GM18868 (cell line): ENCODE data around the gene KRT5.
"Not testable (repeated sequence)": the region's sequence is repeated elsewhere in the genome, so short reads cannot be mapped to it uniquely, and the experiment has no call there.

Source experiments
- ATAC-seq: cut with Tn5 transposase; IDR thresholded peaks from one replicate; pipeline ENCODE4 v1.9.1; 2021; ENCODE audit warnings: mild to moderate bottlenecking, moderate library complexity; ENCODE audit not compliant: unreplicated experiment

KRT5 gene

DNA sequence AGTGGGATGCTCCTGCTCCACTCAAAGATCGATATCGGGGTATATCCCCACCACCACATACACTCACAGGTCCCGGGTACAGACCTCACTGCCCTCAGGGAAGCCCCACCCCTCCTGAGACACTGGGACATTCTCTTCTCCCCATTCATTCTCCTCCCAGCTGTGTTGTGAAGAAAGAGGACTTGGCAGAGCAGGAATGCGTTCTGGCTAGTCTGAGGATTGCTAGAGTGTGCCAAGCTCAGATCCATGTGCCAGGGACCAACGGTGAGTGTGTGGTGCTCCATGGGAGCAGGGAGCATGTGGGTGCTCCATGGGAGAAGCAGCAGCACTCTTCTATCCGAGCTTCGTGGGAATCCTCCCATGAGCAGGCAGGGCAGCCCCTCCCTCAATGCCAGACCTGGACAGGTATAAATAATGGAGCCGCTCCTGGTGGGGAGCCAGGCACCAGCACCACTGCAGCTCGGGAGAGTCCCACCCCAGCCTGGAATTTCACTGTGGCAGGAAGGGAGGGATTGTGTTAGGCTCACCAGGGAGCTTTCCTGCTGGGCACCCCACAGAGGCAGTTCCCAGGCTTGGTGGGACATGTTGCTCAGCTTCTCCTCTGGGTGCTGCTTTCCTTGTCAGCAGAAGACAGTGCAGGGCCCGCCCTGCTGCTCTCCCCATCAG is 2.3 kb upstream of the KRT5 start:
- no peak for ATAC-seq

DNA sequence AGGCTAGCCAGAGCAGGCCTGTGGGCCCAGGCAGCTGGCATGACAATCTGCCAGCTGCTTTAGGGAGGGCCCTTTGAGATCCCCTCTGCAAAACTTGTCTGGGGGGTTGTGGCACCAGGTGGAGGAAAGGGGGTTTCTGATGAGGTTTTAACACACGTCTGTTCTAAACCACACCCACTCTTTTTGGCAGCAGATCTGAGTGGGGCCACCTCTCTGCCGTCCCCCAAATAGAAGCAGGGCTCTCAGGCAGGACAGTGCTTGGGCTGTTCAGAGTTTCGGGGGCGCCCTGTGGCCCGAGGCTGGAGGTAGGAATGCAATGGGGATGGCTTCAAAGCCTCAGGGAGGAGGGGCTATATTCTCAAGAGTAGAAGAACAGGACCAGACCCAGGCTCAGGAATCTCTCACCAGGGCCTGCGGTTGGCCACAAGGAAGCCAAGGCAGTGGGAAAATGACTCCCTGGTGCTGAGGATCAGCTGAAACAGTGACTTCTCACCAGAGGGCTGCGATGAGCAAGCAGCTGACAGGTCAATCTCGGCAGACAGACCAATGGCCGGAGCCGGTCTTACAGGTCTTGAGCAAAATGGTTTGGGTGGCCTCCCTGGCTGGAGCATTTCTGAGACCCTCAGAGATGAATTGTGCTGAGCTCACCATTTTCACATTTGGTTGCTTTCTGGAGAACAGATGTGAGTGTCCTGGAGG is 1.5 kb upstream of the KRT5 start:
- no peak for ATAC-seq

DNA sequence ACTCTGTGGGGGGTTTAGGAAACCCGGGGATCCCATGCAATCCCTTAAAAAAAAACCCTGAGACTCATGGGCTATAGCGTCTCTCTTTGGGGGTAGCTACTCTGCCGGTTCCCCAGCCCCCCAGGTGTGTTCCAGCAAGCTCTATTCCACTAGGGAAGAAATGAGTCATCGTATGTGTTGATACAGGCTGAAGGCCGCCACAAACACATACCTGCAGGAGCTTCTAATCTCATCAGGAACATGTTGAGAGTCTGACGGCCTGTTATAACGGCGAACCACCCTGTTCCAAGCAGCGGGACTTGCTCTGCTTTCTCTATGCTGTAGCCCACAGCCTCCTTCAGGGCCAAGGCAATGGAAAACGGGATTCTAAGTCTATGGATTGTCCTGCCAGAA is 977 bp upstream of the KRT5 start:
- ATAC-seq: no peak

DNA sequence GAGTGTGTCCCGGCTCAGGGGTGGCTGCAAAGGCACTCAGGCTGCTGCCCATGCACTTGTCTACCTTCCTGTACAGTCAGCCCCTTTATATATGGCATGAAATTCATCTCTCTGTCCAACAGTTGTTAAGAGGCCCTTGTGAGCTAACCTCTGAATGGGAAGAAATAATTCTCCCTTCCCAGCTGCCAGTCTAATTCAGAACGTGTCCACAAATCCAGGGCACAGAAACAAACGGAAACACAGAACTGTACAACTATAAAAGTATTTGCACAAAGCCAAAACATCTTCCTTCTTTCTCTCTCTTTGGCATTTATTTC is 849 bp downstream of the KRT5 start:
- no peak for ATAC-seq

DNA sequence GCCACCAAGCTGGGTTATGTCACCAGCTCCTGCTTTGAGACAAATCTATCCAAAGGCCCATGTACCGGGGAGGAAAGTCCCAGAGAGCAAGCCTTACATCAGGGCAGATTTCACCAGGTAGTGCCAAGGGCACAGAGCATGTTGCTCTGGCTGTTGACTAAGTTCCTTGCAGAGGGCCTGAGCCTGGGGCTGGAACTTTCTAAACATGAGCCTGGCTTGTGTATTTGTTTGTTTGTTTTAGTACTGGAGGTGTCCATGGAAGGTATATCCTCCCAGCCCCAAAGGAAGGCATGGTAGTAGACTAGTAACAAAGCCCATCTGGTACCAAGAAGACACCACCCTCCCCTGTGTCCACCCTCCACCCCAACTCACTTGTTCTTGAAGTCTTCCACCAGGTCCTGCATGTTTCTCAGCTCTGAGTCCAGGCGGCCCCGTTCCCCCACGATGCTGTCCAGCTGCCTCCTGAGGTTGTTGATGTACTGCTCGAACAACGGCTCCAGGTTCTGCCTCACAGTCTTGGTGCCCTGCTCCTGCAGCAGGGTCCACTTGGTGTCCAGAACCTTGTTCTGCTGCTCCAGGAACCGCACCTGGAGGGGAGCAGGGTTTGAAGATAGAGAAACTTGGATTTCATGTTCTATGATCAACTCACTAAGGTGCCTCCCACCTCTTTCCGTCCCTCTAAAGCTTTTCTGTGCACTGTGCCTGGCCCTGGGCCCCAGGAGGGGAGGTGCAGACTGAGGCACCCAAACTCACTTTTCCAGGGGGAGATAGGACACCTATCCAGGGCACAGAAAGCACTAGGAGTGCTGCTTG is 1.4 kb downstream of the KRT5 start:
- no peak for ATAC-seq

DNA sequence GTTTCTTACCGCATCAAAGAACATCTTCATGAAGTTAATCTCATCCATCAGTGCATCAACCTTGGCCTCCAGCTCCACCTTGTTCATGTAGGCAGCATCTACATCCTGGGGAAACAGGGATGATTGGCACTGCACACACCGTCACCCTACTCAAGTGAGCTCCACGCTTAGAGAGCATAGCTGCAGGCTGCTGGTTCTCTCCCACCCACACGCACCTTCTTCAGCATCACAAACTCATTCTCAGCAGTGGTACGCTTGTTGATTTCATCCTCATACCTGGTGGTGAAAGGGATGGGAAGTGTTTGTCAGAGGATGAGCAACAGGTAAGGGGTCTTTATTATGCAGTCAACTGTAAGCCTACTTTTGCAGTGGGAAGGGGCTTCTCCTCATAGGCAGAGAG is 2.3 kb downstream of the KRT5 start:
- ATAC-seq: no peak

DNA sequence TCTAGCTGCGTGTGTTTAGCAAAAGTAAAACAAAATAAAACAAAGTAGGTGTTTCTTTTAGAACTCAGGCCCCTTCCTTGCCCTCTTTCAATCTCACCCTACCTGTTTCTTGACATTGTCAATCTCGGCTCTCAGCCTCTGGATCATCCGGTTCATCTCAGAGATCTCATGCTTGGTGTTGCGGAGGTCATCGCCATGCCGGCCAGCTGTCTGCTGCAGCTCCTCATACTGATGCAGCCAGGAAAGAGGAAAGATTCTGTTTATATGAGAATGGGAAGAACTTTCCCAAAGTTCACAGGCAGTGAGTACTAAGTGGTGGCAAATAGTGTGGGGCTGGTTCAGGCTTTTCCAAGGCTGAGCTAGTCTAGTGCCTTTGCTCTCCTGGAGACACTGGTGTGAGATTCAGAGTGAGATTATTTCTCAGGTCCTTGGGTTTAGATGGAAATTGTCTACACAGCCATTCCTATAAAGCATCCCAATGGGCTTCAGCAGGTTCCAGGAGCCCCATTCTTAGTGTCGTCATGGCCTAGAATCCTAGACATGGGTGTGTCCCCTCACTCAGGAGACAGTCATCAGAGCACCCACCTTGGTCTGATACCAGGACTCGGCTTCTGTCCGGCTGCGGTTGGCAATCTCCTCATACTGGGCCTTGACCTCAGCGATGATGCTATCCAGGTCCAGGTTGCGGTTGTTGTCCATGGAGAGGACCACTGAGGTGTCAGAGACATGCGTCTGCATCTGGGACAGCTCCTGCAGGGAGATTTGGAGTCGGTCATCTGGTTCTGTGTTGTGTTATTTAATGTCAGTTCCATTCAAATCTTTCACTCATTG is 3.0 kb downstream of the KRT5 start:
- ATAC-seq: no peak

DNA sequence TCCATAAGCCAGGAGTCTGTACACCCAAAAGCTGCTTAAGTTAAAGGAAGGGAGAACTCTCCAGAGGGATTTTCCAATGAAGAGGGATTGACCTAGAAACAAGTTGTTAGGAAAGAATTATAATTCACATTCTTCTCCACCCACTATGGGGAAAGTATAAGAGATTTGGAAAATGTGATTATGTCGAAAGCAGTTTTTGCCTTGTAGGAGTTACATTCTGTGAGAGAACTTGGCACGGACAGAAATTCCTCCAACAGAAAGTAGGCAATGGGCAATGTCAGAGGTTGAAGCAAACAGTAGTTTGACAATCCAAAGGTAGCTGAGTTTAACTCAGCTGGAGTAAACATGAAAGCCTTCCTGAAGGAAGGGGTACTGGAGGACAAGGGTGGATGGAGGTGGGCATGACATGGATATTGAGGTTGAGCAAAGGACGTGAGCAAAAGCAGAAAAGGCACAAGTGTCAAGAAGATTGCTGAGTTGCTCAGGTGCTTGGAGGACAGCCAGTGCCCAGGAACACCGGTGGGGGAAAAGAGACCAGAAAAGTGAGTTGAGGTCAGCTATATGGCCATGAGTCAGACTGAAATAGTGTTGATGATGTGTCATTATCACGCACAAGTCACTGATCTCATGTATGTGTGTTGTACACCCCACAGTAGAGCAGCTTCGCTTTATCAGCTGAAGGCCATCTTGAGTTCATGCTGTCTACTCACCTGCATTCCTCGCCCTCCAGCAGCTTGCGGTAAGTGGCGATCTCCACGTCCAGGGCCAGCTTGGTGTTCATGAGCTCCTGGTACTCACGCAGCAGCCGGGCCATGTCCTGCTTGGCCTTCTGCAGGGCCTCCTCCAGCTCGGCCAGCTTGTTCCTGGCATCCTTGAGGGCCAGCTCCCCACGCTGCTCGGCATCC is 4.0 kb downstream of the KRT5 start:
- ATAC-seq: no peak

DNA sequence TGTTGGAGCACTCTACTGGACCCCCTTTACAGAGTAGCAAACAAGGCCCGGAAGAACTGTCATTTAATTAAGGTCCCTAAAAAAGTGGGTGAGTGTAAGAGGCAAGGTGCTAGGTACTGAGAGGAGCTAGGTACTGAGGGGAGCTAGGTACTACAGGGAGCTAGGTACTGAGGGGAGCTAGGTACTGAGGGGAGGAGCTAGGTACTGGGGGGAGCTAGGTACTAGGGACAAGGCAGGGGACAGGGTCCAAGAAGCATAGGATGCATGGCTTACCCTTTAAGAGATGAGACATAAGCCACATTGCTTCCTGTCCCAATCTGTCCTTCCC is 4.9 kb downstream of the KRT5 start:
- no peak for ATAC-seq

DNA sequence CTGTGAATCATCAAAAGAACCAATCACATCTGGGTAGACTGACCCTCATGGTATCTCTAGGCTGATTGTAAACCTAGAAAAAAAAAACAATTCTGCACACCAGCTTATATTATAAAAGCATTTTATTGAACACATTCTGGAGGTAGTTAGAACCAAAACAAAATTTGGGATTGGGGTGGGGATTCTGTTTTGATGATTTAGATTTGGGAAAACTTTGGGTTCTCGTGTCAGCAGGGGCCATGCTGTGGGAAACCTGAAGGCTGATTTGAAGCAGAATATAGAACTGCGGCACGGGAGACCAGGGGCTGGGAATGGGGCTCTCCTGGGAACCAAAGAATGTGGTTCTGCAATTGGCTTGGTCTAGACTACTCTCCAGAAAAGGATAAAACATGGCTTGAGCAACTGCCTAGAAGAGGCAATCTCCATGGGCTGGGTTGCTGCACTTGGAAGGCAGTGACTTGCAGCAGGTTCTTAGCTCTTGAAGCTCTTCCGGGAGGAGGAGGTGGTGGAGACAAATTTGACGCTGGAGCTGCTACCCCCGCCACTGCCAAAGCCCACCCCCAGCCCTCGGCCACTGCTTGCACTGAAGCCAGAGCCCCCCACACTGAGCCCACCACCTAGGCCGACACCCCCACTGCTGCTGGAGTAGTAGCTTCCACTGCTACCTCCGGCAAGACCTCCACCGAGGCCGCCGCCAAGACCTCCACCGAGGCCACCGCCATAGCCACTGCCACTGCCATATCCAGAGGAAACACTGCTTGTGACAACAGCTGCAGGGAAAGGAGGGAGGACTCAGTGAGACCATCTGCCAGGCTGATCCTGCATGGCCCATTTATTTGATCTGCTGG is 5.5 kb downstream of the KRT5 start:
- ATAC-seq: no peak

DNA sequence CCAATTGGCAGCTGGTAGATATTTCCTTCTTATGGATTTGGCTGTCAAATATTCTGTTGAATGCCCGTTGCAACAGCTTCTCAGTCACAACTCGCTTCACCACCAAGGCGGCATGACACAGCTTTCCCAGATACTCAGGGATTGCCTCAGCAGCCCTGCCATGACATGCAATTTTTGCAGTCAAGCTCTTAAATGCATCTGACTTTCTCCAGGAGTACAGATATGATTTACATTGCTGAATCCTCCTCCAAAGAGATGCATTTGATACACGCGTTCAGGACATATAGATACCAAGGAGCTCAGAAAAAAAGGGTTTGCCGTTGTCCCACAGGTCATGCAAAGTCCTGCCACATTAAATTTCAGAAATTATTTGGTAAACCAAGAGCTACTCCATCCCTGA is 6.5 kb downstream of the KRT5 start:
- ATAC-seq: no peak

DNA sequence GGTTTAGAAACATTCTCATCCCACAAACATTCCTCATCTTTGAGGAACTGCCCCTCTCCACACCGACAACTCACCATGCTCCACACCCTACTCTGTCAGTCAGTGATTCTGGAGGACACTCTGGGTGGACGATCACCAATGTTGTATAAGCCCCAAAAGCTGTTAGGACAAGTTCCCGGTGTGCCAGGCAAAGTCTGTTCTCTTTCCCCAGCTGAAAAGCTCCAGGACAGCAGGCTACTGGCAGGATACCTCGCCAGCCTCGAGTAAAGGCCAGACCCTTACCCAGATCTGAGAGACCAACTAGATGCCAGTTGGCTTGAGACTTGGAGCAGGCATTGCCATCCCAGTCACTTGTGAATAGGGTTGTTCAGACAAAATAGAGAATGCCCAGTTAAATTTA is 12.0 kb downstream of the KRT5 start:
- ATAC-seq: no peak

DNA sequence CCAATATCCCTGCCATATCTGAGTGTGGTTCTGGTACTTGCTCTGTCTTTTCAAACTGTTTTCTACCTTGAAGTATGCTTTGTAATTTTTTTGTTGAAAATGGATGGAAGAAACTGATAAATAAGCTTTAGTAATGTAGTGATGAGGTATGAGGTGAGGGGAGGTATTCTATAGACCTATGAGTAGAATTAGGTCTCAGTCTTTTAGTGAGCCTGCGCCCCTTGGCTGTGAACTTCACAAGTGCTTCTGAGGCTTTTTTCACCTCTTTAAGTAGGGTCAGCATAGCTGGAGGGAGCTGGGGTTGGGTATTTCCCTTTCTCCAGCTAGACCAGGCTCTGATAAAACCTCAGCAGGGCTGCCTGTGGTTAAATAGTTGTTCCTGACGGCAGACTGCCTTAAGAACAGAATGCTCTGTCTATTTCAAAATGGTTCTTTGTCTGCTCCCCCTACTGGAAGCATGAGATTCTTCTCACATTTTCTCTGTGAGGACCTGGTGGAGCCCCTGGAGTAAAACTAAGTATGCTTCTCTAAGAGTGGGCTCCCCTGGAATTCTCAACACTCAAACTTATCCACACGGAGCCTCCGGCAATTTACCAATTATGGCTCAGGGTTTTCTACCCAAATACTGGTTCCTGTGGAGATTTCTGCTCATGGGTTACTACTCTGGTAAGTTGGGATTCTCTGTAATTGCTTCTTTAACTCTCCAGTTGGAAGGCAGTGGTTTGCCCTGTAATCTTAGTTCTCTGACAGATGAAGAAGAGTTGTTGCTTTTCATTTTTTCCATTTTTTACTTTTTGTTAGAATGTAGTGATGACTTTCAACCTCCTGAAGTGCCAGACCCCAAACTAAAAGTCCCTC is 13.1 kb downstream of the KRT5 start:
- no peak for ATAC-seq

DNA sequence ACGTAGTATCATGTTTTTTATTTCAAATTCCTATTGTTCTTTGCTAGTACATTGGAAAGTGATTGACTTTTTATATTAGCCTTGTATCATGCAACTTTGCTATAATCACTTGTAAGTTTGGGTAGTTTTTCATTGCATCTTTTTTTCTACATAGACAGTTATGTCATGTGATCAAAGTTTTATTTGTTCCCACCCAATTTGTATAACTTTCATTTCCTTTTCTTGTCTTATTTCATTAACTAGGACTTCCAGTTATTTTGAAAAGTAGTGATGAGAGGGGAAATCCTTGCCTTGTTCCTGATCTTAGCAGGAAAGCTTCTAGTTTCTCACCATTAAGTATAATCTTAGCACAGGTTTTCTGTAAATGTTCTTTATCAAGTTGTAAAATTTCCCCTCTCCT is 17.3 kb downstream of the KRT5 start:
- no peak for ATAC-seq

DNA sequence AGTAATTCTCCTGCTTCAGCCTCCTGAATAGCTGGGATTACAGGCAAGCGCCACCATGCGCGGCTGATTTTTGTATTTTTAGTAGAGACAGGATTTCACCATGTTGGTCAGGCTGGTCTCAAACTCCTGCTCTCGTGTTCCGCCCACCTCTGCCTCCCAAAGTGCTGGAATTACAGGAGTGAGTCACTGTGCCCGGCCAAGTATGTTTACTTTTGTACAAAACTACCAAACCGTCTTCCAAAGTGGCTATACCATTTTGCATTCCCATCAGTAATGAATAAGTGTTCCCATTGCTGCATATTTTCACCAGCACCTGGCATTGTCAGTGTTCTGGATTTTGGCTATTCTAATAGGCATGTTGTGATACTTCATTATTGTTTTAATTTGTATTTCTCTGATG is 18.7 kb downstream of the KRT5 start:
- ATAC-seq: no peak

DNA sequence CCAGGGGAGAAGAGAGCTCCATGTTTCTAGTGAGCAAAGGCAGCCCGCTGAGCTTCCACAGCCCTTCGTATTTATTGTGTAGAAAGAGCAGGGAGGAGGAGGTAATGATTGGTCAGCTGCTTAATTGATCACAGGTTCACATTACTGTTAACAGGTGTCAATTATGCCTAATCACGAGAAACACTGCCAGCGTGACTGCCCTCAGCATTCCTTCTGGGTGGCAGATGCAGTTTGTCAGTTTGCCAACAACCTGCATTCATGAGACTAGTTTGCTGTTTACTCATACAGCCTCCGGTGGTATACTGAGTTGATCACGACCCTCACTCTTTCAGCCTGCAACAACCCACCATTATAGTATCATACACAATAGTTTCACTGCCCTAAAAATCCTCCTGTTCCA is 19.6 kb downstream of the KRT5 start:
- ATAC-seq: not testable (repeated sequence)

DNA sequence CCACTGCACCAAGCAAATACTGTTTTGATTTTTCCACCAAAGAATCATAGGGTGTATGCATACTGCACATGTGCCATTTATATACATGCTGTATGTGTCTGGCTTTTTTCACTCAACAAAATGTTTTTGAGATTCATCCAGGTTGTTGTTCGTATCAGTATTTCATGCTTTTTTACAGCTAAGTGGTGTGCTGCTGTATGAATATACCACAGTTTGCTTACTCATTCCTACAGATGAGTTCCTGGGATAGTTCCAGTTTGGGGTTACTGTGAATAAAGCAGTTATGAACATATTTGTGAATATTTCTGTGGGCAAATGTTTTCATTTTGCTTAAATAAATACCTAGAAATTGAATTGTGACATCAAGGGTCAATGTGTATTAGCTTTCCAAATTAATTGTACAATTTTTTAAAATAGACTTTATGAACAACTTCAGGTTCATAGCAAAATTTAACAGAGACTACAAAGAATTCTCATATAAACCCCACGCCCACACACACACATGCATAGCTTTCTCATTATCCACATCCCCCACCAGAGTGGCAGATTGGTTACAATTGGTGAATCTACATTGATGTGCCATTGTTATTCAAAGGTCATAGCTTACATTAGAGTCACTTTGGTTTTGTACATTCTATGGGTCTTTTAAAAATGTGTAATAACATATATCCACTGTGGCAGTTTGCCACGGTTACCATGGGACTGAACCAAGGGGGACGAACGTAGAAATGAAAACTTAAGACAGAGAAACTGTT is 20.2 kb downstream of the KRT5 start:
- ATAC-seq: no peak

DNA sequence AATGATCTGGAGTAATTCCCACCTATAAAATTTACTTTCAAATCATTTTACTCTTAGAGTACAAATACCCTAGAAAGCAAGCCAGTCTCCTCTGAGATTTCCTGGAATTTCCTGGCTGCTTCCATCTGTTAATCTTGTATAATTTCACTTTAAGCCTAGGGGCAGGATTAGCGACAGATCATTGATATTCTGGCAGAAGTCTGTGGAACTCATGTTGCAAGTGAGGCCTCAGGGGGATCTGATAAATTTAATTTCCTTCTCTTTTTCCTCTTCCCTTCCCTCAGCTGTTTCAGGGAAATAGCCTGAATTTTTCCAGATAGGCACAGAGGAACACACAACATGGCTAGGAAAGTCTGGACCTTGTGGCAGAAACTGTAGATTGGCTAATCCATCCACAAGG is 21.2 kb downstream of the KRT5 start:
- ATAC-seq: no peak
